Stimulated activated CD8-positive, alpha-beta memory T cell treated with anti-CD3 and anti-CD28 coated beads, Interleukin-4, amount 100 ng/mL, for 4 hours (primary cell): ENCODE results near the gene TAL2.

ENCODE experiments used
- DNase-seq, 2 donors: peaks; one replicate each; pipeline ENCODE4 v3.0.0-alpha.2; 2020; ENCODE audit warnings: low read depth in 2 of 2, low spot score in 1 of 2

TAL2 gene

DNA sequence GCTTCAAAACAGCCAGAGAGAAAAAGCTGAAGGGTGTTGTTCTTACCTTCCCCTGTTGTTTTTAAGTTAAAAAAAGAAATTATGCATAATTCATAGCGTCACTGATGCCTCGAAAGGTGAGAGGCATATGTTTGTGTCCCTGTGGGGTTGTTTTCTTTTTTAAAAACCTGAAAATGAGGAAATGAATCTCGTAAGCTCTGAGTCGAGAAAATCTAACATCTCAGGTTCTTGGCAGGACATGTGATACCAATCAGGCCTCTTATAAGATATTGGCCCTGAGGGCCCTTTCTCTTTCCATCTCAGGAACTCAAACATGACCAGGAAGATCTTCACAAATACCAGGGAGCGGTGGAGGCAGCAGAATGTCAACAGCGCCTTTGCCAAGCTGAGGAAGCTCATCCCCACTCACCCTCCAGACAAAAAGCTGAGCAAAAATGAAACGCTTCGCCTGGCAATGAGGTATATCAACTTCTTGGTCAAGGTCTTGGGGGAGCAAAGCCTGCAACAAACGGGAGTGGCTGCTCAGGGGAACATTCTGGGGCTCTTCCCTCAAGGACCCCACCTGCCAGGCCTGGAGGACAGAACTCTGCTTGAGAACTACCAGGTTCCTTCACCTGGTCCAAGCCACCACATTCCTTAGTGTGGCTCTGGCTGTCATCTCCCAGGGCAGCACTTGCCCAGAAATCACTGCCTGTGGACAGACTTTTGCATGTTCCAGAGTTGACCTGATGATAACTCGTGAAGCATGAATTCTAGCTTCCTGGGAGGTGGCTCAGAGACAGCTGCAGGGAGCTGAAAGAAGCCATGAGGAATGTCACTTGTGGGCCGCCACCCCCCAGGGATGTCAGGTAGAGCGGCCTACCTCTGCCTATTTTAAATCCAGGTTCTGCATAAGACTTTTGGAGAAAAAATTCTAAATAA is at the start of gene TAL2:
TAL2 (plus strand) TSS at position 274 of the 921 bp plus-strand sequence; CDS start at position 314, 40 bp downstream.
- no peak for DNase-seq

- DNase-seq: no peak
Measured at GRCh38 chr9:105621001-105621400, 41.3 kb upstream of the TAL2 start.

- no peak for DNase-seq
Measured at GRCh38 chr9:105625088-105625487, 37.2 kb upstream of the TAL2 start.

GRCh38 chr9:105632807-105633206 is 29.4 kb upstream of the TAL2 start:
- no peak for DNase-seq

DNA sequence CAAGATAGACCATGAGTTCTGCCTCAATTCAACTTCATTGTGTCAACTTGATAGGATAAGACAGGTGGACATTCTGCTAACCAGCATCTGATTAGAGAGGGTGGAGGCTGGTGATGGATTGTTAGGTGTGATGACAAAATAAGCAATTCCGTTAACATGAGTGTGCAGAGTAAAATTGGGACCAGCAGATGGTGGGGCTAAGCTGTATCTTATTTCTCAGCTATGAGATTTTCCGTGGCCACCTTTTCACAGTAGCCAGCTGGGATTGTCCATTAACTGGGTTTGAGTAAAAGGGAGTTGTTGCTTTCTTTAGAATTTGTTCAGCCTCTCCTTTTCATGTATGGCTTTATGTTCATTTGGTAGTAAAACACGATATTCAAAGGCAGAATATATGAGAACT is 28.8 kb upstream of the TAL2 start:
- no peak for DNase-seq

DNA sequence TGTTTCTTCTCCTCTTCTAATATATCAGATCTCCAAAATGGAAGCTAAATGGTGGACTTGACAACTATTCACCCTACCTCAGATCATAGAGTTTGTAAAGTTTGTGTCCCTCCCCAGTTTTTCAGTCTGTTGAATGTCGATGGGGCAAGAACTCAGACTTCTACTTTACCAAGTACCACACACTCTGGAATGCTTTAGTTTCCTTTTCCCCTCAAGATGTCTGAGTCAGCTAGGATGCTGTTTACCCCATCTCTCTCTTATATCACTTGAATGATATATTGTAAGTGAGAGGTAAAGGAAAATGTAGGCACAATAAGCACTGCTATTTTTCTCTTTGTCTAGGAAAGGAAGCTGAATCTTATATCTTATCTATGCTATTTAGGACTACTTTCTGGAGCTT is 25.9 kb upstream of the TAL2 start:
- DNase-seq: no peak

- DNase-seq: no peak
Measured at GRCh38 chr9:105637787-105638395, 24.4 kb upstream of the TAL2 start.

- DNase-seq: no peak
Measured at GRCh38 chr9:105639936-105640335, 22.3 kb upstream of the TAL2 start.

- DNase-seq: no peak
Measured at GRCh38 chr9:105643795-105644194, 18.5 kb upstream of the TAL2 start.

GRCh38 chr9:105646879-105647594 is 15.2 kb upstream of the TAL2 start:
- no peak for DNase-seq

DNA sequence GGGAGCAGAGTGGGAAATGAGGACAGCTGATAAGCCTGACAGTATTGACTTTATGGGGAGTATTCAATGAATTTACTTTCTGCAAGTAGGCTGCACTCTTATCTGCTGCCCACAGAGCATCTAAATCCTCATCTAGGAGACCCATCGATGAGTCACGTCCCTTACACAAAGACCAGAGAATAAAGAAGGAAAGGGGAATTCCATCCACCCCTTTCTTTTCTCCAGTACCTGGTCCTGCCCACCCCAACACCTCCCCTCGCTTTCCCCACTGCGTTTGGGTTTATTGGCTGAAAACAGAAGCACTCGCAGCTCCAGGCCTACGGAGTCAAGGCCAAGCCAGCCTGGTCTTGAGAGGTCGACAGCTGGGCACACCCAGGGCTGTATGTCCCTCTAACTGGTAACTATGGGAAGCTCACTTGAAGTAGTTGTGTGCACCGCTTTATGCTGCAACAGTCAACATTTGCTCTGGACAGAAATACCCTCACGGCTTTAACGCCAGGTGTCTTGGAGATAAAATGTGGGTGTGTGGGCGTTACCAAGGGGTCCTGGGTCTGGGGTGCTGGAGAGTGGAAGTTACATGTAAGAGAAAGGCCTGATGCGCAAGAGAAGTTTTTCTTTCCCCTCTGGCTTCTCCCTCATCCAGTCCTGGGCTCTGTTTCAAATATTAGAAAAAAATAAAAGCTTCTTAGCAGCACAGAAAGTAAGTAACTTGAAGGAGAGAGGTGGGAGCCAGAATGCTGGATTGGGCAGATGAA is 14.5 kb upstream of the TAL2 start:
- no peak for DNase-seq

GRCh38 chr9:105651806-105652205 is 10.5 kb upstream of the TAL2 start:
- DNase-seq: no peak

DNA sequence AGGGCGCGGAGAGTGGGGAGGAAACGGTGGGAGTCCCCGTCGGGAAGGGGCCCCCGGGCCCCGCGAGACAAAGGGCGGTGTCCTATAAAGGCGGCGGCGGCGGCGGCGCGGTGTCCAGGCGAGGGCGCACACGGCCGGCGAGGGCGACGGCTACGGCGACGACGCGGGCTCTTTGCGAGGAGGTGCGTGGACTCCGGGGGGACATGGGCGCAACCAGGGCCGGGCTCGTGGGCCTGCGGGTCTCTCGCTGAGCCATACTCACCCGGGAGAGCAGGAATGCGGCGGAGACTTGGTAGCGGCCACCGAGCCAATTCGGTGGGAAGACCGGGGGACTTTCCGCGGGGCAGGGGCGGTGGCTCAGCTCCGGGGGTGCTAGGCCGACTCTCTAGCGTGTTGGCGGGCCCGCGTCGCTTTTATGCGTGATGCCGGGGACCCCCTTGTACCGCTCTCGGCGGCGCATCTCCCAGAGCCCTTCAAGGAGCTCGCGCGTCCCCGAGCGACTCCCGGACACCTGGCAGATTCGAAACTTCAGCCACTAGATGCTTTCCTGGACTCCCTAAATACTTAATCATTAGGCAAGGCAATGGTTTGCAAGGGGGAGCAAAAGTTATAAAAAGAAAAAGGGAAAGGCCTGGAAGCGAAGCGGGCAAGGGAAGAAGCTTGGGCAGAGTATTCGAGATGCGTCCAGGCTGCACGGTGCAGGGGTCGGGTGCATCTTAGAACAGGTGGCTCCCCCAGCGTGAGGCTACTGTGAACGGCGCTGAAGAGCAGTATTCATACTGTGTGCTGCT is 5.9 kb upstream of the TAL2 start:
- DNase-seq: no peak

- no peak for DNase-seq
Measured at GRCh38 chr9:105658351-105658750, 3.9 kb upstream of the TAL2 start.

GRCh38 chr9:105661011-105661410 is 1.2 kb upstream of the TAL2 start:
- DNase-seq: no peak

DNA sequence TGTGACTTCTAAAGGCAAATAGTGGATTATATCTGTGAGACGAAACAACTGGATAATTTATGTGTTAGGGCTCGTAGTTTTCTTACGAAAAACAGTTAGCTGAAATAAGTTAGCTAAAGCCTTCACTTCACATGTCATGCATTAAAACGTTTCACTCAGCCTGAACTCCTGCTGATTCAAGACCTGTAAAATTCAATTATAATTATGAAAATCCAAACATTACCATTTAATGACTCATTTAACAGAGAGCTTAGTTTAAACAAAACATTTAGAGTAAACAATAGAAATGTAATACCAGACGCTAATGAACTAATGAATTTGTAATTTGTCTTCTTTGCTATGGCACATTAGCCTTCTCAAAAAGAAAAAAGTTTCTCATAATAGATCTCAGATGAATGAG is 1.7 kb downstream of the TAL2 start:
- DNase-seq: no peak

DNA sequence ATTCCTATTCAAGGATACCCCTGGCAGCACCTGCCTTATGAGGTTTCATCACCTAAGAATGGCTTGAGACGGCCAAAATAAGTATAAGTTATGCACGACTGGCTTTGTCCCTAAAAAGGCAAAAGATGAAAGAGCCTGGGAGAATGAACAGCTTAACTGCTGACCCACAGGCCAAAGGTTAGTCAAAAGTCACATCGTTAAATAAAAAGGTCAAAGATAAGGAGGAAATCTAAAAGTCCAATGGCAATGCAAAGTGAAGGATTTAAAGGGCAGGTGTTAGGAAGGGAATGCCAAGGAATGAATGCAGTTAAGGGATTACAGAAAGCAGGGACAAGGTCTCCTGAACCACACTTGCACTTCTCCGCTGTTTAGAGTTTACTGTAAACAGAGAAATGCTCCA is 5.6 kb downstream of the TAL2 start:
- DNase-seq: no peak

DNA sequence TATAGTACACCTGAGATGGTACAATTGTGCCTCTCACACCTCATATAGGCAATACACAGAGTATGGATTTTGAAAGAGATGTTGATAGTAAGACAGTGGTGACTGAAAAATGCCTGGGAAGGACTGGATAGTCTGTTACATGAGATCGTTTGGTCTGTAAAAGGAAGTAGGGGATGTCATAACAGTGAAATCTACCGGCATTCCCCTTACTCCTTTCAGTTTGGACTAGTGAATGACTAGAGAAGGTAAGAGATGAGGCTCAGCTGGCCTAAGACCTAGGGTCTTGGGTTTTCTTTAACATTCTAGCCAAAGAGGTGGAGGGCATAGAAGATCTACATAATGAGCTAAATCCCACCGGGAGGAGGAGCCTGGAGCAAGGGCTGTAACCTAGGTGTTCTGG is 8.1 kb downstream of the TAL2 start:
- no peak for DNase-seq

GRCh38 chr9:105670775-105671174 is 8.5 kb downstream of the TAL2 start:
- DNase-seq: no peak

- DNase-seq: no peak
Measured at GRCh38 chr9:105672711-105673234, 10.5 kb downstream of the TAL2 start.
